NCI-H748 (cell line): ENCODE results near the gene KRT14.

Experiments
- DNase-seq: peaks from one replicate; lab custom pipeline; 2025; ENCODE audit not compliant: unreplicated experiment; lab: John Stamatoyannopoulos, UW

The KRT14 gene

GRCh38 chr17:41533613-41534012 is 53.1 kb downstream of the KRT14 start:
- no peak for DNase-seq

DNA sequence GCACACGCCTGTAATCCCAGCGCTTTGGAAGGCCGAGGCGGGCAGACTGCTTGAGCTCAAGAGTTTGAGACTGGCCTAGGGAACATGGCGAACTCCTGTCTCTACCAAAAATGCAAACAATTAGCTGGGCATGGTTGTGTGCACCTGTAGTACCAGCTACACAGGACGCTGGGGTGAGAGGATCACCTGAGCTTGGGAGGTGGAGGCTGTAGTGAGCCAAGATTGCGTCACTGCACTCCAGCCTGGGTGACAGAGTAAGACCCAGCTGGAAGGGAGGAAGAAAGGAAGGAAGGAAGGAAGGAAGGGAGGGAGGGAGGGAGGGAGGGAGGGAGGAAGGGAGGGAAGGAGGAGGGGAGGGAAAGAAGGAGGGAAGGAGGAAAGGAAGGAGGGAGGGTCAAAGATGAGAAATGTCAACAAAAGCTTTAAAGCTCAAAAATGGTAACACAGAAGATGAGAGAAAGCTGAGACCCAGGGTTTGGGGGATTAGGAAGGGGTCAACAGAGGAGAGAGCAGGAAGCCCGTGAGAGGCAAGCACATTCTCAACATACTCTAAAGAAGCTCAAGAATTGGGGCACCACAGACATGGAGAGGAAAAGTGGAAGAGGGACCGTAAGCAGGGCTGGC is 53.6 kb downstream of the KRT14 start:
- no peak for DNase-seq
